SK-N-SH (cell line): ENCODE measurements around the gene SH3BP1. TPM values are rescaled to one million over a fixed set of nuclear protein-coding genes. Genes with fewer than 3 reads are reported as not detected.

ENCODE experiments used
- CTCF ChIA-PET: fragments of 300-600, 350-600 bp; formaldehyde crosslinking; extraction: SDS; loops from one replicate; lab custom pipeline; 2021; lab: Yijun Ruan, JAX
- POLR2A ChIA-PET: fragments of 350-600 bp; sonication (Branson Sonifier 250); formaldehyde crosslinking; extraction: SDS; loops from one replicate; lab custom pipeline; 2020; ENCODE audit warnings: antibody characterized with exemption, inconsistent platforms; lab: Yijun Ruan, JAX
- DNase-seq: peaks from one replicate; pipeline ENCODE4 v3.0.0; 2012
- H2AFZ ChIP-seq: fragments of 200-600 bp; sonication (generic); 2 replicates; pipeline ENCODE4 v1.8.1; 2016; ENCODE audit warnings: antibody characterized with exemption, mild to moderate bottlenecking, low read depth
- H3F3A ChIP-seq: fragments of 200-600 bp; sonication (generic); replicated peaks from 2 replicates; pipeline ENCODE3; 2016; ENCODE audit warnings: antibody characterized with exemption, mild to moderate bottlenecking; ENCODE audit not compliant: insufficient read depth
- H3K27ac ChIP-seq, 2 experiments: fragments of 200-500 bp in 1 of 2; fragments of 200-600 bp in 1 of 2; sonication (Bioruptor generic) in 1 of 2; sonication (generic), shearing (Covaris generic) in 1 of 2; 2 replicates each; pipeline versions ENCODE4 v1.5.1 to v1.6.1; 2014 to 2016; ENCODE audit warnings: low read depth in 2 of 2, inconsistent platforms in 1 of 2, low read length in 1 of 2, mild to moderate bottlenecking in 1 of 2, mixed read lengths in 1 of 2
- H3K27me3 ChIP-seq: fragments of 200-600 bp; sonication (generic), shearing (Covaris generic); 2 replicates; pipeline ENCODE4 v1.6.1; 2016; ENCODE audit warnings: mixed run types; ENCODE audit not compliant: insufficient read depth
- H3K36me3 ChIP-seq, 2 experiments: fragments of 200-500 bp in 1 of 2; fragments of 200-600 bp in 1 of 2; sonication (Bioruptor generic) in 1 of 2; sonication (generic) in 1 of 2; replicated peaks in 1 of 2; 2 replicates each; pipeline versions ENCODE3 to v1.5.1; 2014 to 2016; ENCODE audit warnings: low read length in 1 of 2, mild to moderate bottlenecking in 1 of 2; ENCODE audit not compliant: insufficient read depth in 2 of 2, control insufficient read depth in 1 of 2
- H3K4me1 ChIP-seq, 2 experiments: fragments of 200-500 bp in 1 of 2; fragments of 200-600 bp in 1 of 2; sonication (Bioruptor generic) in 1 of 2; sonication (generic), shearing (Covaris generic) in 1 of 2; 2 replicates each; pipeline versions ENCODE4 v1.5.1 to v1.6.1; 2014 to 2016; ENCODE audit warnings: low read depth in 1 of 2, low read length in 1 of 2, mixed run types in 1 of 2; ENCODE audit not compliant: insufficient read depth in 2 of 2, control insufficient read depth in 1 of 2
- H3K4me2 ChIP-seq: fragments of 200-600 bp; sonication (generic), shearing (Covaris generic); 2 replicates; pipeline ENCODE4 v1.6.1; 2017; ENCODE audit warnings: mixed run types
- H3K4me3 ChIP-seq, 2 experiments: fragments of 200-500 bp in 1 of 2; fragments of 200-600 bp in 1 of 2; sonication (Bioruptor generic) in 1 of 2; sonication (generic), shearing (Covaris generic) in 1 of 2; 2 replicates each; pipeline versions ENCODE4 v1.5.1 to v1.8.1; 2014 to 2016; ENCODE audit warnings: low read depth in 2 of 2, inconsistent platforms in 1 of 2, low read length in 1 of 2, mild to moderate bottlenecking in 1 of 2, mixed read lengths in 1 of 2, moderate library complexity in 1 of 2
- H3K79me2 ChIP-seq: fragments of 200-600 bp; sonication (generic); 2 replicates; pipeline ENCODE4 v1.8.1; 2017; ENCODE audit warnings: mild to moderate bottlenecking; ENCODE audit not compliant: insufficient read depth
- H3K9ac ChIP-seq: fragments of 200-600 bp; sonication (generic); 2 replicates; pipeline ENCODE4 v1.6.1; 2017; ENCODE audit warnings: mixed run types
- H3K9me2 ChIP-seq: fragments of 200-600 bp; sonication (generic); 2 replicates; pipeline ENCODE4 v1.6.1; 2017; ENCODE audit warnings: mixed run types
- H3K9me3 ChIP-seq: fragments of 200-600 bp; sonication (generic); 2 replicates; pipeline ENCODE4 v1.6.1; 2017; ENCODE audit warnings: mixed run types, mild to moderate bottlenecking, moderate library complexity
- H4K20me1 ChIP-seq: fragments of 200-600 bp; sonication (generic); 2 replicates; pipeline ENCODE4 v1.6.1; 2017; ENCODE audit warnings: mild to moderate bottlenecking, mixed run types; ENCODE audit not compliant: insufficient read depth
- ELF1 ChIP-seq: IDR thresholded peaks from 2 replicates; pipeline ENCODE4 v1.4.0; 2012
- FOSL2 ChIP-seq: IDR thresholded peaks from 2 replicates; pipeline ENCODE4 v1.4.0; 2012; ENCODE audit warnings: low read depth, mild to moderate bottlenecking, moderate library complexity, borderline replicate concordance
- FOXM1 ChIP-seq: IDR thresholded peaks from 2 replicates; pipeline ENCODE4 v1.4.0; 2012; ENCODE audit warnings: low read depth, mild to moderate bottlenecking
- GATA2 ChIP-seq: sonication (generic); formaldehyde crosslinking; IDR thresholded peaks from 2 replicates; pipeline ENCODE4 v1.5.0; 2020; ENCODE audit warnings: mild to moderate bottlenecking, missing genetic modification reagents
- MXI1 ChIP-seq: IDR thresholded peaks from 2 replicates; pipeline ENCODE4 v1.6.1; 2012; ENCODE audit warnings: mild to moderate bottlenecking, low read depth, low read length, improper control_type of control experiment
- RXRA ChIP-seq: IDR thresholded peaks from 2 replicates; pipeline ENCODE4 v1.4.0; 2012; ENCODE audit warnings: low read depth, mild to moderate bottlenecking, borderline replicate concordance
- SIN3A ChIP-seq: IDR thresholded peaks from 2 replicates; pipeline ENCODE4 v1.6.1; 2012; ENCODE audit warnings: low read depth, mild to moderate bottlenecking, low read length, moderate library complexity, borderline replicate concordance
- TAF1 ChIP-seq: IDR thresholded peaks from 2 replicates; pipeline ENCODE4 v1.6.1; 2012; ENCODE audit warnings: low read depth, mild to moderate bottlenecking, low read length, moderate library complexity, borderline replicate concordance
- TEAD4 ChIP-seq: IDR thresholded peaks from 2 replicates; pipeline ENCODE4 v1.4.0; 2012; ENCODE audit warnings: mild to moderate bottlenecking, borderline replicate concordance; ENCODE audit not compliant: insufficient read depth
- WGBS: methylation state at CpG from one replicate; pipeline ENCODE4 v1.1.6; 2017; ENCODE audit warnings: low lambda C conversion rate; 5-methylcytosine and 5-hydroxymethylcytosine counted together
- polyA plus RNA-seq, 3 experiments: library from polyadenylated mRNA; depleted of rRNA; stranded (reverse); fragments of >200 nt; gene quantifications; 2 replicates each; pipeline ENCODE4 v1.2.3, GENCODE V29; 2012
- TF ChIP-seq, protein P1 (sequence below): fragments of 200-600 bp; sonication (generic); IDR thresholded peaks from 2 replicates; pipeline ENCODE4 v1.6.1; 2017; ENCODE audit warnings: antibody characterized with exemption, mild to moderate bottlenecking, moderate library complexity
- TF ChIP-seq, protein P2 (sequence below): IDR thresholded peaks from 2 replicates; pipeline ENCODE4 v1.4.0; 2012; ENCODE audit warnings: low read depth, borderline replicate concordance

Gene SH3BP1
- polyA plus RNA-seq, 1 of the 3 experiments (the other 2 are of a cell fraction) = 8.9 TPM

- TF ChIP-seq FOSL2 (no peak), MXI1 (no peak), FOXM1 (no peak), GATA2 (peak; percentile 44; the same call in 1 of the 2 replicates), ELF1 (no peak)
- TF ChIP-seq, protein P1, sequence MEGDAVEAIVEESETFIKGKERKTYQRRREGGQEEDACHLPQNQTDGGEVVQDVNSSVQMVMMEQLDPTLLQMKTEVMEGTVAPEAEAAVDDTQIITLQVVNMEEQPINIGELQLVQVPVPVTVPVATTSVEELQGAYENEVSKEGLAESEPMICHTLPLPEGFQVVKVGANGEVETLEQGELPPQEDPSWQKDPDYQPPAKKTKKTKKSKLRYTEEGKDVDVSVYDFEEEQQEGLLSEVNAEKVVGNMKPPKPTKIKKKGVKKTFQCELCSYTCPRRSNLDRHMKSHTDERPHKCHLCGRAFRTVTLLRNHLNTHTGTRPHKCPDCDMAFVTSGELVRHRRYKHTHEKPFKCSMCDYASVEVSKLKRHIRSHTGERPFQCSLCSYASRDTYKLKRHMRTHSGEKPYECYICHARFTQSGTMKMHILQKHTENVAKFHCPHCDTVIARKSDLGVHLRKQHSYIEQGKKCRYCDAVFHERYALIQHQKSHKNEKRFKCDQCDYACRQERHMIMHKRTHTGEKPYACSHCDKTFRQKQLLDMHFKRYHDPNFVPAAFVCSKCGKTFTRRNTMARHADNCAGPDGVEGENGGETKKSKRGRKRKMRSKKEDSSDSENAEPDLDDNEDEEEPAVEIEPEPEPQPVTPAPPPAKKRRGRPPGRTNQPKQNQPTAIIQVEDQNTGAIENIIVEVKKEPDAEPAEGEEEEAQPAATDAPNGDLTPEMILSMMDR = 0 out of 2 replicates have a peak, but pooled peaks have one; percentile 9
- Histone ChIP-seq H3F3A (peaks cover 24% of the 10 kb centered on the region), H3K9me2 (no peaks in the 10 kb centered on the region), H3K4me2 (no peak overlapping the region), H2AFZ (no peak overlapping the region), H3K79me2 (peaks cover 35% of the 10 kb centered on the region), H3K4me1 (peaks cover 5 to 18% of the 10 kb centered on the region in 2 experiments; a peak in 2 of 4 replicates), H3K36me3 (peaks cover 1 to 8% of the 10 kb centered on the region in 2 experiments), H4K20me1 (peaks cover 4% of the 10 kb centered on the region), H3K9ac (no peak overlapping the region), H3K9me3 (no peaks in the 10 kb centered on the region), H3K4me3 (no peak overlapping the region), H3K27me3 (no peaks in the 10 kb centered on the region), H3K27ac (no peak overlapping the region)
- POLR2A ChIA-PET = interaction anchor here (0.7 to 0.8 kb wide), 2 partner anchors 14 kb away, joined by 3 to 6 read pairs; partner anchors contain the start of genes NOL12 and PDXP
- peak; percentile 48 for DNase-seq
- 82% methylated on average over 14 of the region's 15 CpGs for WGBS
- CTCF ChIA-PET = interaction anchor here (0.9 to 44.3 kb wide), 6 partner anchors 9 to 65 kb away, joined by 3 to 898 read pairs (median 12); partner anchors contain the start of gene SH3BP1
These were observed 32.9 kb downstream of the SH3BP1 start for GRCh38 chr22:37672206-37672919.

DNA sequence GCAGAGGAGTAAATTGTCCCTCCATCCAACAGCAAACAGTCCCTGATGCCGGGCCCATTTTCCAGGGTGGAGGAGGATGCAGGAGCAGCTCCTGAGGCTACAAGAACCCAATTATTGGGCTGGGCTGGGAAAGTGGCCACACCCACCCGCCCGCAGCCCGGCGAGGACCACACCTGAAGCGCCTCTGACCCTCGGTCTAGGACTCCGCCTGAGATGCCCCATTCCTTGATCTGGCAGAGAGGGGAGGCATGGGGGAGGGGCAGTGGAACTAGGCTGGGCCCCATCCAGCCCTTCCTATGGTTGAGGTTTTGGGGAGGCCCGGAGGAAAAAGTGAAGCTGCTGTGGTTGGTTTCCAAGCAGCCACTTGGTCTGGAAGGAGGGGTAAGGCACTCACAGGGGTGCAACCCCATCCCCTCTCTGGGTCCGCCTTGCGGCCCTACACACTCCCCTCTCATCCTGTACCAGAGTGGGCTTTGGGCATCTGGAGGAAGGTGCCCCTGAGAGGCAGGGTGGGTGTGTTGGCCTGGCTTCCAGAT lies 33.5 kb downstream of the SH3BP1 start:
- Histone ChIP-seq H3K9me3 (no peaks in the 10 kb centered on the region), H3K9me2 (no peaks in the 10 kb centered on the region), H3K4me3 (no peak overlapping the region), H4K20me1 (peaks cover 11% of the 10 kb centered on the region), H3K27ac (no peak overlapping the region), H3K36me3 (peaks cover 3 to 13% of the 10 kb centered on the region in 2 experiments), H3F3A (peaks cover 30% of the 10 kb centered on the region), H3K9ac (no peak overlapping the region), H3K27me3 (no peaks in the 10 kb centered on the region), H3K4me2 (no peak overlapping the region), H3K79me2 (peaks cover 35% of the 10 kb centered on the region), H3K4me1 (peaks cover 6 to 19% of the 10 kb centered on the region in 2 experiments; a peak in 2 of 4 replicates), H2AFZ (no peak overlapping the region)
- WGBS = 90% methylated on average over 4 of the region's 11 CpGs
- TF ChIP-seq, protein P1 = no peak
- no peak for TF ChIP-seq GATA2
- no peak for TF ChIP-seq SIN3A
- no peak for TF ChIP-seq FOSL2
- TF ChIP-seq TAF1 = no peak
- TF ChIP-seq TEAD4 = no peak
- TF ChIP-seq, protein P2, sequence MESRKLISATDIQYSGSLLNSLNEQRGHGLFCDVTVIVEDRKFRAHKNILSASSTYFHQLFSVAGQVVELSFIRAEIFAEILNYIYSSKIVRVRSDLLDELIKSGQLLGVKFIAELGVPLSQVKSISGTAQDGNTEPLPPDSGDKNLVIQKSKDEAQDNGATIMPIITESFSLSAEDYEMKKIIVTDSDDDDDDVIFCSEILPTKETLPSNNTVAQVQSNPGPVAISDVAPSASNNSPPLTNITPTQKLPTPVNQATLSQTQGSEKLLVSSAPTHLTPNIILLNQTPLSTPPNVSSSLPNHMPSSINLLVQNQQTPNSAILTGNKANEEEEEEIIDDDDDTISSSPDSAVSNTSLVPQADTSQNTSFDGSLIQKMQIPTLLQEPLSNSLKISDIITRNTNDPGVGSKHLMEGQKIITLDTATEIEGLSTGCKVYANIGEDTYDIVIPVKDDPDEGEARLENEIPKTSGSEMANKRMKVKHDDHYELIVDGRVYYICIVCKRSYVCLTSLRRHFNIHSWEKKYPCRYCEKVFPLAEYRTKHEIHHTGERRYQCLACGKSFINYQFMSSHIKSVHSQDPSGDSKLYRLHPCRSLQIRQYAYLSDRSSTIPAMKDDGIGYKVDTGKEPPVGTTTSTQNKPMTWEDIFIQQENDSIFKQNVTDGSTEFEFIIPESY = no peak
- no peak for TF ChIP-seq RXRA
- ChIA-PET POLR2A (no interaction called here), CTCF (interaction anchor here (0.9 to 44.3 kb wide), 4 partner anchors 11 to 39 kb away, joined by 3 to 898 read pairs (median 16); partner anchors contain the start of gene SH3BP1)
- DNase-seq = no peak
